Raji (cell line): Measurements from ENCODE around the gene C2orf78.

Source experiments
- POLR2A ChIP-seq: IDR thresholded peaks from 2 replicates; pipeline ENCODE4 v1.6.1; 2011; ENCODE audit warnings: low read depth, low read length, control low read depth; ENCODE audit not compliant: insufficient read depth

The C2orf78 gene

GRCh38 chr2:73770725-73771124 lies 13.3 kb upstream of the C2orf78 start:
- no peak for TF ChIP-seq POLR2A

- TF ChIP-seq POLR2A: no peak
Measured at GRCh38 chr2:73772819-73773218, 11.2 kb upstream of the C2orf78 start.

GRCh38 chr2:73776381-73776780 lies 7.6 kb upstream of the C2orf78 start:
- TF ChIP-seq POLR2A: no peak

GRCh38 chr2:73776869-73777519 lies 7.0 kb upstream of the C2orf78 start:
- TF ChIP-seq POLR2A: no peak

- TF ChIP-seq POLR2A: peak; percentile 96
Measured at GRCh38 chr2:73779467-73780236, 4.3 kb upstream of the C2orf78 start, which contains the start of gene DUSP11. TSS of gene DUSP11 (minus strand) at chr2:73780103. CDS start at chr2:73779974, 129 bp downstream.

GRCh38 chr2:73780237-73780582 lies 3.8 kb upstream of the C2orf78 start:
- TF ChIP-seq POLR2A: no peak

GRCh38 chr2:73811878-73812277 lies 27.9 kb downstream of the C2orf78 start:
- no peak for TF ChIP-seq POLR2A

GRCh38 chr2:73812635-73813034 lies 28.7 kb downstream of the C2orf78 start:
- TF ChIP-seq POLR2A: no peak

- TF ChIP-seq POLR2A: no peak
Measured at GRCh38 chr2:73818296-73818695, 34.3 kb downstream of the C2orf78 start.

GRCh38 chr2:73821227-73821626 lies 37.2 kb downstream of the C2orf78 start:
- no peak for TF ChIP-seq POLR2A

GRCh38 chr2:73821669-73822068 lies 37.7 kb downstream of the C2orf78 start:
- no peak for TF ChIP-seq POLR2A

- peak; percentile 39; the same call in 1 of the 2 replicates for TF ChIP-seq POLR2A
Measured at GRCh38 chr2:73822276-73822675, 38.3 kb downstream of the C2orf78 start.

GRCh38 chr2:73822991-73823390 lies 39.0 kb downstream of the C2orf78 start:
- TF ChIP-seq POLR2A: no peak

- no peak for TF ChIP-seq POLR2A
Measured at GRCh38 chr2:73823416-73823815, 39.4 kb downstream of the C2orf78 start.

- no peak for TF ChIP-seq POLR2A
Measured at GRCh38 chr2:73823916-73824523, 40.0 kb downstream of the C2orf78 start.

- TF ChIP-seq POLR2A: no peak
Measured at GRCh38 chr2:73825408-73825807, 41.4 kb downstream of the C2orf78 start.
